Measurements from ENCODE around the gene GPX1.
"Not testable (repeated sequence)": the region's sequence is repeated elsewhere in the genome, so short reads cannot be mapped to it uniquely, and the experiment has no call there.

The GPX1 gene

DNA sequence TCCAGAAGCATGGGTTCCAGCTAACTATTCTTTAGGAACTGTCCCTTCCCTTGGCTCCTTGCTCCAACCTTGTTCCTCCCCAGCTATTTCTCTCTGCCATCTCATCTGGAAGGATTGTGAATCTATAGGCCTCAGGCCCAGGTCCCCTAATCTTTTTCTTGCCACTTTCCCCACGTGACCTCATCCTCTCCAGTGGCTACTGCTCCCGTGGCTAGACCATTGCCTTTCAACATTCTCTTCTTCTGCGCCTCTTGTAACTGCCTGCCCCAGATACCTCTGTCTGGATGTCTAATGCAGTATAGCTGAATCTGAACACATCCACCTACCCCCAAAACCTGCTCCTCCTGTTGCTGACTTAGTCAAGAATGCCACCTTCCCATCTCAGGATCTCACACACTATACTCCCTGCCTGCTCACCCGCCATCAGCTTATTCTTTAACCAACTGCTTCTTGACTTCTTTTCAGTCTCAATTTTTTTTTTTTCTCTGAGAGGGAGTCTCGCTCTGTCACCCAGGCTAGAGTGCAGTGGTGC is 5.2 kb downstream of the GPX1 start:
- no peaks in the 10 kb centered on the region for H3K9me3 ChIP-seq (ENCODE audit: control insufficient read depth, low read length)
- no peaks in the 10 kb centered on the region for H3K36me3 ChIP-seq (ENCODE audit: control insufficient read depth, insufficient read depth, low read length)
- H3K4me1 ChIP-seq (ENCODE audit: control insufficient read depth, insufficient read depth, low read length): peaks cover 39% of the 10 kb centered on the region
- H3K4me3 ChIP-seq (ENCODE audit: low read length): no peak overlapping the region
- H3K9ac ChIP-seq (ENCODE audit: low read length): no peak overlapping the region
- no peaks in the 10 kb centered on the region for H3K27me3 ChIP-seq (ENCODE audit: control insufficient read depth, insufficient read depth, low read length)

DNA sequence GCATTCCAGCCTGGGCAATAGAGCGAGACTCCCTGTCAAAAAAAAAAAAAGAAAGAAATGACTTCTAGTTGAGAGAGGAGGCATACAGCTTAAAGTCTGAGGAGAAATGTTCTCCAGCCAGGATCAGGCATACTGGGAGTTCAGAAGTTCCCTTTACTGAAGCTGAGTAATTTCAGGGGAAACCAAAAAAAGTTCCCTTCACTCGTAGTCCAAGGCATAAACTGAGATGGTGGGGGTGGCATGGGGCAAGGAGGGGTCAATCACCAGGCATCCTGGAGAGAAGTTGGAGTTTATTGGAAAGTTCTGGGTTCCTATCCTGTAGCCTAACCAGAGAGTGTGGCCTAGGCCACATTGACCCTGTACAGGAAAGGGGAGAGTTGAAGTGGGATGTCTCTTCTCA is 5.9 kb downstream of the GPX1 start:
- Histone ChIP-seq H3K9ac (ENCODE audit: low read length) (peak overlapping the region; percentile 2), H3K4me1 (ENCODE audit: control insufficient read depth, insufficient read depth, low read length) (peaks cover 35% of the 10 kb centered on the region), H3K27me3 (ENCODE audit: control insufficient read depth, insufficient read depth, low read length) (no peaks in the 10 kb centered on the region), H3K4me3 (ENCODE audit: low read length) (no peak overlapping the region), H3K36me3 (ENCODE audit: control insufficient read depth, insufficient read depth, low read length) (no peaks in the 10 kb centered on the region), H3K9me3 (ENCODE audit: control insufficient read depth, low read length) (no peaks in the 10 kb centered on the region)

DNA sequence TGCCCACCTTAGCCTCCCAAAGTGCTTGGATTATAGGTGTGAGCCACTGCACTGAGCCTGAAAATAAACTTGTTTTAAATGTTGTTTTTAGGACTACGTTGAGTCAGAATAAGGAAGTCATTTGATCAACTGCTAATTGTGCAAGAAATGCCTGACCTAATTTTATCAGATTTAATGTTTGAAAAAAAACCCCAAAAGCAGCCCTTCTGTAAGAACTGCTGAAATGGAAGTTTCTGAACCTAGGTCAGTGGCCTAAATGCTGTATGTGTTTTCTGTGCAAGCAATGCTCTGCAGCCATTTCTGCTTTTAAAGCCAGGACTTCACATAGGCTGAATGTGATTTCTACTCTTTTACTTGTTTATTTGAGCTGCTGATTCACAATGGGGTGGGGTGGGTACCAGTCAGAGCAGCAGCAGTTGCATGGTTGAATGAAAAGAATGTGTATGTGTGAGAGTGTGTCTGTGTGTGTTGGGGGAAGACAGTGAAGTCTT is 6.6 kb downstream of the GPX1 start:
- Histone ChIP-seq H3K9ac (ENCODE audit: low read length) (peak overlapping the region; percentile 2), H3K4me1 (ENCODE audit: control insufficient read depth, insufficient read depth, low read length) (peaks cover 32% of the 10 kb centered on the region), H3K27me3 (ENCODE audit: control insufficient read depth, insufficient read depth, low read length) (no peaks in the 10 kb centered on the region), H3K9me3 (ENCODE audit: control insufficient read depth, low read length) (no peaks in the 10 kb centered on the region), H3K4me3 (ENCODE audit: low read length) (no peak overlapping the region), H3K36me3 (ENCODE audit: control insufficient read depth, insufficient read depth, low read length) (no peaks in the 10 kb centered on the region)

DNA sequence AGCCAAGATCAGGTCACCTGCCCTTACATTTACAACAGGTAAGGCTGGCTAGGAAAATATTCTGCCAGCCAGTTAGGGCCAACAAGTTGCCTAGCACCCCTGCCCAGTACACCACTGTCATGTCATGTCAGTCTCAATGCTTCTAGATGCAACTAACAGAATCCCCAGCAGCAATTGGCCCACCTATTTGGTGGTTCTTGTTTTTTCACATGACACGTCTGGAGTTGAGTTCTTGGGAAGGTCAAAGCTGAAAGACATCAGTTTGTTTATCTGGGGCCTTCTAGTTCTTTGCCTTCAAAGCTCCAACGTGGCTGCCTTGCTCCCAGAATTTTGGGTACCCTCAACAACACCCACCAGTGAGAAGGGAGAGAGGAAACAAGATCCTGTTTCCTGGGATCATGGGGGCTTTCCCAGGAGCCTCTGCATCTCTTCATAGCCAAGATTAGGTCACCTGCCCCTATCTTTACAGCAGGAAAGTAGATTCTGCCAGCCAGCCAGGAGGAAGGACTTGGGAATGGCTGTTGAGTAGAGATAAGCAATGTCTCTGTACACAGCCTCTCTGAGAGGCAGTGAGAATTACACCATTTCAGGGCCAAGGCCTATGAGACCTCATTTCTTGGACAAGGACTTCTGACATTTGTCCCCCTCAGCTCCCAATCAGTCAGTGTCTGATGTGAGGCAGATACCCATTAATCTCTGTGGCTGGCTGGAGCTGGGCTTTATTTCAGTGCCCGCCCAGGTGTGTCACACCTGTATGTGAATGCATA is 8.6 kb downstream of the GPX1 start:
- H3K9ac ChIP-seq (ENCODE audit: low read length): no peak overlapping the region
- no peaks in the 10 kb centered on the region for H3K36me3 ChIP-seq (ENCODE audit: control insufficient read depth, insufficient read depth, low read length)
- H3K4me1 ChIP-seq (ENCODE audit: control insufficient read depth, insufficient read depth, low read length): peaks cover 32% of the 10 kb centered on the region
- H3K9me3 ChIP-seq (ENCODE audit: control insufficient read depth, low read length): no peaks in the 10 kb centered on the region
- no peaks in the 10 kb centered on the region for H3K27me3 ChIP-seq (ENCODE audit: control insufficient read depth, insufficient read depth, low read length)
- no peak overlapping the region for H3K4me3 ChIP-seq (ENCODE audit: low read length)

DNA sequence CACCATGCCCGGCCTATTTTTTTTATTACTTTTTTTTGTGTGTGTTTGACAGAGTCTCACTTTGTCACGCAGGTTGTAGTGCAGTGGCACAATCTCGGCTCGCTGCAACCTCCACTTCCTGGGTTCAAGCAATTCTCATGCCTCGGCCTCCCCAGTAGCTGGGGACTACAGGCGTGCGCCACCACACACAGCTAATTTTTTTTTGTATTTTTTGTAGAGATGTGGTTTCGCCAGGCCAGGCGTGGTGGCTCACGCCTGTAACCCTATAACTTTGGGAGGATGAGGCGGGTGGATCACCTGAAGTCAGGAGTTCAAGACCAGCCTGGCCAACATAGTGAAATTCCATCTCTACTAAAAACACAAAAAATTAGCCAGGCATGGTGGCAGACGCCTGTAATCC is 9.8 kb downstream of the GPX1 start:
- H3K4me1 ChIP-seq (ENCODE audit: control insufficient read depth, insufficient read depth, low read length): peaks cover 32% of the 10 kb centered on the region
- H3K9ac ChIP-seq (ENCODE audit: low read length); H3K4me3 ChIP-seq (ENCODE audit: low read length); H3K27me3 ChIP-seq (ENCODE audit: control insufficient read depth, insufficient read depth, low read length); H3K9me3 ChIP-seq (ENCODE audit: control insufficient read depth, low read length); H3K36me3 ChIP-seq (ENCODE audit: control insufficient read depth, insufficient read depth, low read length): not testable (repeated sequence)

DNA sequence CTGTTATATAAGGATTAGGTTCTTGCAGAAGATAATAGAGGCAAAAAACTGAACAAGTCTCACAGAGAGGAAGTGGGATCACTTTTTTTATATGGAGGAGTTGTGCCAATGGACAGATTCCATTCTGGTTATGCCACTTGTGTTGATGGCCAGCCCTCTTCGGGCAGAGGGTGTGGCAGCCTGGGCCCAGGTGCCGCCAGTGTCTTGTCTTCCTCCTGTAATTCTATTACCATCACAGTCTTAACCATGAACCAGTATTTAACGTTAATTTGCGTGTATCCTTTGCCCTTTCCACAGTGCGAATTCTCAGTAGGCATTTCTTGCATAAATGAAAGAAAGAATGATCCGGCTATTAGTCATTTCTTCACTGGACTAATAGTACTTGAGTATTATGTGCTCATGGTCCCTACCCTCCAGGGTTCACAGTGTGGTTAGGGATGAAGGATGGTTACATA is 11.3 kb downstream of the GPX1 start:
- no peak overlapping the region for H3K9ac ChIP-seq (ENCODE audit: low read length)
- H3K27me3 ChIP-seq (ENCODE audit: control insufficient read depth, insufficient read depth, low read length): no peaks in the 10 kb centered on the region
- H3K4me3 ChIP-seq (ENCODE audit: low read length): no peak overlapping the region
- no peaks in the 10 kb centered on the region for H3K36me3 ChIP-seq (ENCODE audit: control insufficient read depth, insufficient read depth, low read length)
- H3K4me1 ChIP-seq (ENCODE audit: control insufficient read depth, insufficient read depth, low read length): peaks cover 22% of the 10 kb centered on the region
- H3K9me3 ChIP-seq (ENCODE audit: control insufficient read depth, low read length): no peaks in the 10 kb centered on the region

DNA sequence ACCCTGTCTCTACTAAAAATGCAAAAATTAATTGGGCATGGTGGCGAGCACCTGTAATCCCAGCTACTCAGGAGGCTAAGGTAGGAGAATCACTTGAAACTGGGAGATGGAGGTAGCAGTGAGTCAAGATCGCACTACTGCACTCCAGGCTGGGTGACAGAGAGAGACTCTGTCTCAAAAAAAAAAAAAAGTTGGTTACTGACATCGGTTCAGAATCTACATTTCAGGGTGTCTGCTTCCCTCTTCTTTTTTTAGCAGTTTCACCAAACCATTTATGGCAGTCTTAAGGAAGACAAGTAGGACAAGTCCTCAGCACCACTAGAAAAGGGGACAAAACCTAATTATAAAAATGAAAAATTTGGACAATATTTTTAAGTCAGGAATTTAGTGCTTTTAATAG is 15.0 kb downstream of the GPX1 start:
- H3K4me3 ChIP-seq (ENCODE audit: low read length): no peak overlapping the region
- no peaks in the 10 kb centered on the region for H3K9me3 ChIP-seq (ENCODE audit: control insufficient read depth, low read length)

DNA sequence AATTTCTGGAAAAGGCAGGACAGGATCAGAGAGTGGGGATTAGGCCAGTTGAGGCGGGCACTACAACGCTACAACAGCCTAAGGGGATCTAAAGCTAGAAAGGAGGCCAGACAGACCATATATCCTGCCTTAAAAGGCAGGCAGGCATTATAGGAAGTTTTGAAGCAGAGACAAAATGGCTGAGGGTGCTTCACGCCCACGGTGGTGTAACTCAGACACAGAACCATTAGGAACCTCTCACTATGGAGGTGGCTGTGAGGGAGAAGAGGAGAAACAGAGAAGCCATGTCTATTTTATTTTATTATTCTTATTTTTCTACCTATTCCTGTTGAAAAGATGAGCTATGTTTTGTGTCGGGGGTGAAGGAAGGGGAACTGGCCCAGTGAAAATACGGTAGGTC is 16.2 kb downstream of the GPX1 start:
- H3K4me3 ChIP-seq (ENCODE audit: low read length): no peak overlapping the region
- H3K9ac ChIP-seq (ENCODE audit: low read length): no peak overlapping the region
- no peaks in the 10 kb centered on the region for H3K27me3 ChIP-seq (ENCODE audit: control insufficient read depth, insufficient read depth, low read length)
- H3K36me3 ChIP-seq (ENCODE audit: control insufficient read depth, insufficient read depth, low read length): no peaks in the 10 kb centered on the region
- peaks cover 9% of the 10 kb centered on the region for H3K4me1 ChIP-seq (ENCODE audit: control insufficient read depth, insufficient read depth, low read length)
- no peaks in the 10 kb centered on the region for H3K9me3 ChIP-seq (ENCODE audit: control insufficient read depth, low read length)

More for the DNA sequence above, 15.0 kb downstream of the GPX1 start:
- no peaks in the 10 kb centered on the region for H3K36me3 ChIP-seq (ENCODE audit: control insufficient read depth, insufficient read depth, low read length)
- H3K27me3 ChIP-seq (ENCODE audit: control insufficient read depth, insufficient read depth, low read length): no peaks in the 10 kb centered on the region
- peaks cover 9% of the 10 kb centered on the region for H3K4me1 ChIP-seq (ENCODE audit: control insufficient read depth, insufficient read depth, low read length)
- H3K9ac ChIP-seq (ENCODE audit: low read length): no peak overlapping the region

DNA sequence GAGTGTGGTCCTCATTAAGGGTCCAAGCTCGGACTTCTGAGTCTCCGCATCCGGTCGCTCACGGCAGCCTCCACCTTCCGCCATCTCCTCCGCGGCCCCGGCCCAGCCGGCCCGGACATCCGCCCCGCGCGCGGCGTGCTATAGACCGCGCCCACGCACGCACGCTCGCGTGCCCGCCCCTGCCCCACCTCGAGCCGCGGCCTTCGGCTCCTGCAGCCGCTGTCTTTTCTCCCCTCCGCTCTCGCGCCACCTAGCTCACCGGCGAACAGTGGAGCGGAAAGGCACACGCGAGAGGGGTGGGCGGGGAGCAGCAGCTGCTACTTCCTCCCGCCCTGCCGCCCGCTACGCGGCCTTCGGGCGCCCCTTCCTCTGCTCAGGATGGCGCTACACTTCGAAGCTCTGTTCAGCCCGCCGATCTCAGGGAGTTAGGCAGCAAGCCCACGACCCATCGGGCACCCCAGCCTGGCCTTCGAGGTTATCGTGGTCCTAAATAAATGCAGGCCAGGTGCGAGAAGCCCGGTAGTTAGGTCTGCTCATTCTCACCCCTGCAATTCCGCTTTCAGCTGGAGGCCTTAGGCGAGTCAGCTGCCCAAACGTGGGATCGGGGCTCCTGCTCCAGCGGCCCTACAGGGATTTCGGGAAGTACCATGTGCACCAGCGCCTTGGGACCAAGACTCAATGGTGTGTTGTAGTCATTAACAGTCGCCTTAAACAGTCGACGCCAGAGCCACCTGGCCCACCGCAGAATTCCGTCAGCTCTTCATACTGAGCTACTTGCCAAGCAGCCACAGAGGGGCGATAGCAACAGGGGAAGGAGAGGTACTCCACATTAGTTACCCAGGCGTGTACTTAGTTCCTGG is 18.0 kb downstream of the GPX1 start, which contains the start of gene USP4:
USP4 (minus strand) TSS at position 113 of the 860 bp plus-strand sequence; CDS start at position 84, 29 bp downstream.
- Histone ChIP-seq H3K9ac (ENCODE audit: low read length) (peak within 1 kb of the TSS; percentile 94), H3K9me3 (ENCODE audit: control insufficient read depth, low read length) (no peaks in the 10 kb centered on the region), H3K27me3 (ENCODE audit: control insufficient read depth, insufficient read depth, low read length) (no peaks in the 10 kb centered on the region), H3K4me1 (ENCODE audit: control insufficient read depth, insufficient read depth, low read length) (peaks cover 9% of the 10 kb centered on the region), H3K4me3 (ENCODE audit: low read length) (peak within 1 kb of the TSS; percentile 88), H3K36me3 (ENCODE audit: control insufficient read depth, insufficient read depth, low read length) (peaks cover 4% of the 10 kb centered on the region)

DNA sequence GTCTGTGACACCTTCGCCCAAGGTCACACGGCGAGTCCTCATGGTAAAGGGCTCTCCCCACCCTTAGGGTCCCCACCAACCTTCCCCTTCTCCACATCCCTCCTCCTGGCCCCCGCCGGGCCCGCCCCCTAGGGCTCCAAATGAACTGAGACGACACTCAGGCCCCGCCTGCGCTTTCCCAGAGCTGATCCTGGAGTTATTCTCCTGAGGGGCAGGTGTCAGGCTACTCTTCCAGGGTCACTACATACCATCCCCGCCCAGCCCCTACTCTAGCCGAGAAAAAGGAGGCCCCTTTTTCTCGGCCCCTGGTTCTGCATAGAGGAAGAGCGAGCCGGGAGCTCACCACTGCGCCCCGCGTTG is 18.6 kb downstream of the GPX1 start:
- Histone ChIP-seq H3K36me3 (ENCODE audit: control insufficient read depth, insufficient read depth, low read length) (peaks cover 4% of the 10 kb centered on the region), H3K9me3 (ENCODE audit: control insufficient read depth, low read length) (no peaks in the 10 kb centered on the region), H3K27me3 (ENCODE audit: control insufficient read depth, insufficient read depth, low read length) (no peaks in the 10 kb centered on the region), H3K4me1 (ENCODE audit: control insufficient read depth, insufficient read depth, low read length) (peaks cover 9% of the 10 kb centered on the region), H3K9ac (ENCODE audit: low read length) (peak overlapping the region; percentile 94), H3K4me3 (ENCODE audit: low read length) (peak overlapping the region; percentile 88)

DNA sequence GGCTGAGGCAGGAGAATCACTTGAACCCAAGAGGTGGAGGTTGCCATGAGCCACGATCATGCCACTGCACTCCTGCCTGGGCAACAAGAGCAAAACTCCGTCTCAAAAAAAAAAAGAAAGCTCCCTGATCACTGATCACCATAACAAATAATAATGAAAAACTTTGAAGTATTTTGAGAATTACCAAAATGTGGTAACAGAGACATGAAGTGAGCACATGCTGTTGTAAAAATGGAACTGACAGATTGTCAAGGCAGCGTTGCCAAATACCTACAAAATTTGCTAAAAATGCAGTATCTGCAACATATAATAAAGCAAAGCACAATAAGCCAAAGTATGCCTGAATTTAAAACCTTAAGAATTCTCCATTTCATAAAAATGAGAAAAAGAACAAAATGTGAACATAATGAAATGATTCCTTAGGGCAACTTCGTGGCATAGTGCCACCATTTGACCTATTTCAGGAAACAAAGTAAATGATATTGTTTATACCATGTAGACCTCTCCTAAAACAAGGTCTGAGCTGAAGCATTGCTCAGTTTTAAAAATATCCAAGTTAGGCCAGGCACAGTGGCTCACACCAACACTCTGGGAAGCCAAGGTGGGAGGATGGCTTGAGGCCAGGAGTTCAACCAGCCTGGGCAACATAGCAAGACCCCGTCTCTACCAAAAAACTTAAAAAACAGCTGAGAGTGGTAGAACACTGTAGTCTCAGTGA is 24.1 kb downstream of the GPX1 start:
- Histone ChIP-seq H3K36me3 (ENCODE audit: control insufficient read depth, insufficient read depth, low read length) (peaks cover 4% of the 10 kb centered on the region), H3K27me3 (ENCODE audit: control insufficient read depth, insufficient read depth, low read length) (no peaks in the 10 kb centered on the region), H3K9ac (ENCODE audit: low read length) (no peak overlapping the region), H3K4me1 (ENCODE audit: control insufficient read depth, insufficient read depth, low read length) (no peaks in the 10 kb centered on the region), H3K4me3 (ENCODE audit: low read length) (no peak overlapping the region), H3K9me3 (ENCODE audit: control insufficient read depth, low read length) (no peaks in the 10 kb centered on the region)

Data from mucosa of stomach (tissue), 1 donor.